DMS 273 treated with DMSO at 0.1 percent for 48 hours (cell line): Measurements from ENCODE around the gene BCAS1.

Source experiments
- DNase-seq: peaks from one replicate; lab custom pipeline; 2025; lab: John Stamatoyannopoulos, UW

BCAS1 gene

GRCh38 chr20:53925651-53926401 is 144.6 kb downstream of the BCAS1 start:
- DNase-seq = no peak

GRCh38 chr20:53923566-53924369 is 146.6 kb downstream of the BCAS1 start:
- no peak for DNase-seq

GRCh38 chr20:53922901-53923314 is 147.5 kb downstream of the BCAS1 start:
- no peak for DNase-seq

GRCh38 chr20:53921443-53921973 is 148.9 kb downstream of the BCAS1 start:
- DNase-seq = no peak

GRCh38 chr20:53920647-53921245 is 149.6 kb downstream of the BCAS1 start:
- DNase-seq = no peak

GRCh38 chr20:53919886-53920285 is 150.5 kb downstream of the BCAS1 start:
- DNase-seq = no peak

- peak; percentile 2 for DNase-seq
Observed at GRCh38 chr20:53918949-53919361, 151.4 kb downstream of the BCAS1 start.

- no peak for DNase-seq
Observed at GRCh38 chr20:53918020-53918311, 152.4 kb downstream of the BCAS1 start.

GRCh38 chr20:53917145-53918019 is 153.0 kb downstream of the BCAS1 start:
- no peak for DNase-seq

- DNase-seq = no peak
Observed at GRCh38 chr20:53916173-53916512, 154.3 kb downstream of the BCAS1 start.

GRCh38 chr20:53915446-53916172 is 154.8 kb downstream of the BCAS1 start:
- peak; percentile 59 for DNase-seq

GRCh38 chr20:53914781-53915445 is 155.5 kb downstream of the BCAS1 start:
- no peak for DNase-seq

- no peak for DNase-seq
Observed at GRCh38 chr20:53914091-53914780, 156.2 kb downstream of the BCAS1 start.

- DNase-seq = no peak
Observed at GRCh38 chr20:53911301-53911700, 159.1 kb downstream of the BCAS1 start.

- no peak for DNase-seq
Observed at GRCh38 chr20:53910351-53911002, 159.9 kb downstream of the BCAS1 start.

GRCh38 chr20:53907968-53908751 is 162.2 kb downstream of the BCAS1 start:
- no peak for DNase-seq

GRCh38 chr20:53905820-53906191 is 164.6 kb downstream of the BCAS1 start:
- no peak for DNase-seq

GRCh38 chr20:53905019-53905819 is 165.2 kb downstream of the BCAS1 start:
- DNase-seq = no peak
